K562 (cell line): ENCODE results near the gene SERBP1. TPM values are rescaled to one million over a fixed set of nuclear protein-coding genes. Genes with fewer than 3 reads are reported as not detected.

Experiments used
- CBX5 ChIP-seq: IDR thresholded peaks from 2 replicates; pipeline ENCODE4 v1.6.1; 2014; ENCODE audit warnings: low read depth, borderline replicate concordance
- DPF2 ChIP-seq: fragments of 450-650 bp; IDR thresholded peaks from 2 replicates; pipeline ENCODE4 v1.6.1; 2016
- EP400 ChIP-seq: fragments of 450-650 bp; IDR thresholded peaks from 2 replicates; pipeline ENCODE4 v1.6.1; 2017; ENCODE audit warnings: antibody characterized with exemption, mild to moderate bottlenecking, moderate library complexity
- HDGF ChIP-seq: fragments of 450-650 bp; IDR thresholded peaks from 2 replicates; pipeline ENCODE4 v1.6.1; 2016
- HMGN3 ChIP-seq: IDR thresholded peaks from 2 replicates; pipeline ENCODE4 v1.6.1; 2011; ENCODE audit warnings: borderline replicate concordance, low read depth, mild to moderate bottlenecking, mixed read lengths, low read length; ENCODE audit not compliant: insufficient read length; ENCODE audit errors: extremely low read depth
- MIER1 ChIP-seq: fragments of 450-650 bp; IDR thresholded peaks from 2 replicates; pipeline ENCODE4 v1.6.1; 2016; ENCODE audit warnings: antibody characterized with exemption, mild to moderate bottlenecking, low read depth
- MITF ChIP-seq: IDR thresholded peaks from 2 replicates; pipeline ENCODE4 v1.6.1; 2014; ENCODE audit warnings: antibody characterized with exemption
- MXI1 ChIP-seq: IDR thresholded peaks from 2 replicates; pipeline ENCODE4 v1.6.1; 2011; ENCODE audit warnings: low read depth, mild to moderate bottlenecking, improper control_type of control experiment, low read length
- NR4A1 ChIP-seq, 2 experiments: fragments of 250-450 bp in 1 of 2; fragments of 450-650 bp in 1 of 2; sonication (Bioruptor Pico) in 1 of 2; IDR thresholded peaks; 2 replicates each; pipeline versions ENCODE4 v1.4.0 to v1.6.1; 2016 to 2020; ENCODE audit warnings: mild to moderate bottlenecking in 2 of 2, missing compliant biosample characterization in 1 of 2, missing genetic modification characterization in 1 of 2, moderate library complexity in 1 of 2
- SAFB2 ChIP-seq: fragments of 200-400 bp; formaldehyde crosslinking; IDR thresholded peaks from 2 replicates; pipeline ENCODE4 v1.6.1; 2018; ENCODE audit warnings: borderline replicate concordance, low read length, low read depth, moderate library complexity; ENCODE audit not compliant: severe bottlenecking
- SMAD4 ChIP-seq: fragments of 250-450 bp; sonication (Bioruptor Pico); conservative IDR thresholded peaks from 2 replicates; pipeline ENCODE4 v1.8.0; 2021; ENCODE audit warnings: inconsistent platforms, mild to moderate bottlenecking, moderate library complexity
- SMARCE1 ChIP-seq: fragments of 450-650 bp; IDR thresholded peaks from 2 replicates; pipeline ENCODE4 v1.7.1; 2016; ENCODE audit warnings: mild to moderate bottlenecking
- ZNF12 ChIP-seq: sonication (generic); formaldehyde crosslinking; IDR thresholded peaks from 2 replicates; pipeline ENCODE4 v1.4.0; 2020; ENCODE audit warnings: mild to moderate bottlenecking, missing genetic modification reagents
- ZNF232 ChIP-seq: sonication (generic); formaldehyde crosslinking; IDR thresholded peaks from 2 replicates; pipeline ENCODE4 v1.8.0; 2022; ENCODE audit warnings: mild to moderate bottlenecking, missing genetic modification reagents
- ZNF518B ChIP-seq: fragments of 250-450 bp; sonication (Bioruptor Pico); IDR thresholded peaks from 2 replicates; pipeline ENCODE4 v1.5.0; 2021; ENCODE audit warnings: mild to moderate bottlenecking, moderate library complexity
- polyA plus RNA-seq, 8 experiments: library from polyadenylated mRNA; depleted of rRNA in 4 of 8; stranded (reverse) in 5 of 8; unstranded in 3 of 8; fragments of >200 nt; fragmentation: Nextera tagmentation in 2 of 8; fragmentation: Illumina TruSeq in 1 of 8; extraction: Ambion mirVana in 2 of 8; extraction: Trizol in 1 of 8; gene quantifications; 2 replicates each; pipeline versions ENCODE4 v1.2.1 to v1.2.3, GENCODE V29; 2011 to 2014; ENCODE audit warnings: inconsistent platforms in 1 of 8, missing spikeins in 1 of 8
- total RNA-seq, 7 experiments: library from RNA; depleted of rRNA in 6 of 7; stranded (reverse); fragments of >200 nt in 6 of 7; fragmentation: Illumina TruSeq in 2 of 7; extraction: Trizol in 2 of 7; gene quantifications; 2 replicates each; pipeline versions ENCODE4 v1.2.1 to v1.2.3, GENCODE V29; 2011 to 2021; ENCODE audit warnings: low replicate concordance in 1 of 7
- TF ChIP-seq, protein P1 (sequence below), 2 experiments: fragments of 250-450 bp in 1 of 2; fragments of 450-650 bp in 1 of 2; sonication (Bioruptor Pico) in 1 of 2; IDR thresholded peaks; 2 replicates each; pipeline versions ENCODE4 v1.6.1 to v1.8.0; 2016 to 2021; ENCODE audit warnings: mild to moderate bottlenecking in 2 of 2, moderate library complexity in 2 of 2, missing compliant biosample characterization in 1 of 2, missing genetic modification characterization in 1 of 2
- TF ChIP-seq, protein P2 (sequence below): sonication (generic); formaldehyde crosslinking; IDR thresholded peaks from 2 replicates; pipeline ENCODE4 v1.8.0; 2022; ENCODE audit warnings: mild to moderate bottlenecking, missing genetic modification reagents

Gene SERBP1
- total and polyA plus RNA-seq, 9 of the 15 experiments (the other 6 are each of a cell fraction or from before 2014, with no cell fraction given): 79.9 to 761 (median 464) TPM

DNA sequence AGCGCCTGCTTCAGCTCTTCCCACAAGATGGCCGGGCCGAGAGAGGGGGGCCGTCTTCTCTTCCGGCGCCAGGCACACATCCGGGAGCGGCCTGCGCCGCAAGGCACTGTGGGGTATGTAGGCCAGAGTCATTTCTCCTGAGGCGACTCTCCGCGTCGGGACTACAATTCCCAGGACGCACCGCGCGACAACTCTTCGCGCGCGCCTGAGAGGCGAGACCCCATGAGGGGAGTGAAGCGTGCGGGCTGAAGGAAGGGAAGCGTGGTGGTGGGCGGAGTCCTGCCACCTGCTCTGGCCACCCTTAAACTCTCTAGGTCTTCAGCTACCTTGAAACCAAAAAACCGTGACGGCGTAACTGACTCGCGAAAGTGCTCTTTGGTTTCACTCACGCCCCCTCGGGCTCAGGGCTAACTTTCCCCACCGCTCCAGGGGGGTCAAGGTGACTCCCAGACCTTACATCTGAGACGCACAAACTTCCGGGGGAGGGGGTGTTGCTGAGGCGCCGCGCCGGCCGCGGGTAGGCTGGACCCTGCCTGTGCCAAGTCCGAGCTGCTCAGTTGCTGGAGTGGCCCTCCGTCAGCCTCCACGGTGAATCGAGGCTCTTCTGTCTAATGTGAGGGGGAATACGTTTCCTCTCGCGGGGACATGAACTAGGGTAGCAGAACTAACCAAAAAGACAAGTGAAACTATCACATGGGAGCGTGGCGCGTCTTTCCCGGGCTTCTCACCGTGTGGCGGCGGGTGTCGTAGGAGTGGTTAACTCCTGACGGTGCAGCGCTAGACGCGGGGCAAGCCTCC, at the start of gene SERBP1 (continued):
- no peak for TF ChIP-seq SAFB2
- peak; percentile 11 for TF ChIP-seq HMGN3
- peak; percentile 77 for TF ChIP-seq SMAD4 (CRISPR knock-in tag)
- TF ChIP-seq, protein P1, sequence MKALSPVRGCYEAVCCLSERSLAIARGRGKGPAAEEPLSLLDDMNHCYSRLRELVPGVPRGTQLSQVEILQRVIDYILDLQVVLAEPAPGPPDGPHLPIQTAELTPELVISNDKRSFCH (CRISPR knock-in tag; IDR thresholded peaks at IDR 0.05): no peak
- TF ChIP-seq, protein P1 (tag; IDR thresholded peaks at IDR 0.05): peak; percentile 78; the same call in 1 of the 2 replicates
- peak; percentile 62; the same call in 1 of the 2 replicates for TF ChIP-seq ZNF232 (CRISPR knock-in tag)
- TF ChIP-seq ZNF12: peak; percentile 38; the same call in 1 of the 2 replicates
- TF ChIP-seq, protein P2, sequence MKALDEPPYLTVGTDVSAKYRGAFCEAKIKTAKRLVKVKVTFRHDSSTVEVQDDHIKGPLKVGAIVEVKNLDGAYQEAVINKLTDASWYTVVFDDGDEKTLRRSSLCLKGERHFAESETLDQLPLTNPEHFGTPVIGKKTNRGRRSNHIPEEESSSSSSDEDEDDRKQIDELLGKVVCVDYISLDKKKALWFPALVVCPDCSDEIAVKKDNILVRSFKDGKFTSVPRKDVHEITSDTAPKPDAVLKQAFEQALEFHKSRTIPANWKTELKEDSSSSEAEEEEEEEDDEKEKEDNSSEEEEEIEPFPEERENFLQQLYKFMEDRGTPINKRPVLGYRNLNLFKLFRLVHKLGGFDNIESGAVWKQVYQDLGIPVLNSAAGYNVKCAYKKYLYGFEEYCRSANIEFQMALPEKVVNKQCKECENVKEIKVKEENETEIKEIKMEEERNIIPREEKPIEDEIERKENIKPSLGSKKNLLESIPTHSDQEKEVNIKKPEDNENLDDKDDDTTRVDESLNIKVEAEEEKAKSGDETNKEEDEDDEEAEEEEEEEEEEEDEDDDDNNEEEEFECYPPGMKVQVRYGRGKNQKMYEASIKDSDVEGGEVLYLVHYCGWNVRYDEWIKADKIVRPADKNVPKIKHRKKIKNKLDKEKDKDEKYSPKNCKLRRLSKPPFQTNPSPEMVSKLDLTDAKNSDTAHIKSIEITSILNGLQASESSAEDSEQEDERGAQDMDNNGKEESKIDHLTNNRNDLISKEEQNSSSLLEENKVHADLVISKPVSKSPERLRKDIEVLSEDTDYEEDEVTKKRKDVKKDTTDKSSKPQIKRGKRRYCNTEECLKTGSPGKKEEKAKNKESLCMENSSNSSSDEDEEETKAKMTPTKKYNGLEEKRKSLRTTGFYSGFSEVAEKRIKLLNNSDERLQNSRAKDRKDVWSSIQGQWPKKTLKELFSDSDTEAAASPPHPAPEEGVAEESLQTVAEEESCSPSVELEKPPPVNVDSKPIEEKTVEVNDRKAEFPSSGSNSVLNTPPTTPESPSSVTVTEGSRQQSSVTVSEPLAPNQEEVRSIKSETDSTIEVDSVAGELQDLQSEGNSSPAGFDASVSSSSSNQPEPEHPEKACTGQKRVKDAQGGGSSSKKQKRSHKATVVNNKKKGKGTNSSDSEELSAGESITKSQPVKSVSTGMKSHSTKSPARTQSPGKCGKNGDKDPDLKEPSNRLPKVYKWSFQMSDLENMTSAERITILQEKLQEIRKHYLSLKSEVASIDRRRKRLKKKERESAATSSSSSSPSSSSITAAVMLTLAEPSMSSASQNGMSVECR (CRISPR knock-in tag): peak; percentile 84
- no peak for TF ChIP-seq HDGF
- peak; percentile 99 for TF ChIP-seq EP400
- no peak for TF ChIP-seq NR4A1 (CRISPR knock-in tag; IDR thresholded peaks at IDR 0.05)
- peak; percentile 53; the same call in 1 of the 2 replicates for TF ChIP-seq NR4A1 (tag; IDR thresholded peaks at IDR 0.05)
- TF ChIP-seq CBX5: peak; percentile 29; the same call in 1 of the 2 replicates
- TF ChIP-seq MXI1: peak; percentile 89
- peak; percentile 17; the same call in 1 of the 2 replicates for TF ChIP-seq MITF
- TF ChIP-seq ZNF518B (CRISPR knock-in tag): no peak
- TF ChIP-seq DPF2: peak; percentile 17; the same call in 1 of the 2 replicates
- TF ChIP-seq MIER1: no peak
- peak; percentile 51; the same call in 1 of the 2 replicates for TF ChIP-seq SMARCE1
